HG02938 (cell line): ENCODE measurements around the gene ASIC4.

Source experiments
- ATAC-seq: cut with Tn5 transposase; IDR thresholded peaks from one replicate; pipeline ENCODE4 v1.9.1; 2021; ENCODE audit warnings: mild to moderate bottlenecking, moderate library complexity; ENCODE audit not compliant: unreplicated experiment

The ASIC4 gene

GRCh38 chr2:219496825-219497494 is 17.3 kb upstream of the ASIC4 start:
- ATAC-seq = no peak

GRCh38 chr2:219497495-219498279 is 16.6 kb upstream of the ASIC4 start:
- peak; percentile 2 for ATAC-seq

- peak; percentile 98 for ATAC-seq
Measured at GRCh38 chr2:219498280-219499057, 15.8 kb upstream of the ASIC4 start, which contains the start of gene GMPPA. GMPPA (plus strand) TSS chr2:219498891; CDS start chr2:219499976, 1,085 bp downstream.

- no peak for ATAC-seq
Measured at GRCh38 chr2:219499058-219499307, 15.3 kb upstream of the ASIC4 start.

- no peak for ATAC-seq
Measured at GRCh38 chr2:219499555-219499954, 14.7 kb upstream of the ASIC4 start.

- ATAC-seq = no peak
Measured at GRCh38 chr2:219500135-219500534, 14.1 kb upstream of the ASIC4 start.

GRCh38 chr2:219501849-219502248 is 12.4 kb upstream of the ASIC4 start:
- ATAC-seq = no peak

- ATAC-seq = no peak
Measured at GRCh38 chr2:219502618-219503017, 11.7 kb upstream of the ASIC4 start.

GRCh38 chr2:219505585-219505984 is 8.7 kb upstream of the ASIC4 start:
- no peak for ATAC-seq

- ATAC-seq = no peak
Measured at GRCh38 chr2:219506153-219506801, 8.0 kb upstream of the ASIC4 start.

GRCh38 chr2:219506802-219507526 is 7.3 kb upstream of the ASIC4 start:
- ATAC-seq = no peak

- no peak for ATAC-seq
Measured at GRCh38 chr2:219507581-219508443, 6.5 kb upstream of the ASIC4 start.

- no peak for ATAC-seq
Measured at GRCh38 chr2:219508444-219508734, 5.9 kb upstream of the ASIC4 start.

- peak; percentile 12 for ATAC-seq
Measured at GRCh38 chr2:219508971-219509779, 5.1 kb upstream of the ASIC4 start.

GRCh38 chr2:219509780-219510511 is 4.3 kb upstream of the ASIC4 start:
- peak; percentile 71 for ATAC-seq

- no peak for ATAC-seq
Measured at GRCh38 chr2:219510512-219511135, 3.7 kb upstream of the ASIC4 start.

GRCh38 chr2:219511547-219512325 is 2.5 kb upstream of the ASIC4 start:
- ATAC-seq = no peak
